RPMI7951 (cell line): ENCODE measurements around the gene IQSEC1. TPM values are rescaled to one million over a fixed set of nuclear protein-coding genes. Genes with fewer than 3 reads are reported as not detected.

Source experiments
- DNase-seq: peaks from one replicate; pipeline ENCODE4 v3.0.0-alpha.2; 2012; ENCODE audit warnings: low read depth
- total RNA-seq: library from RNA; depleted of rRNA; stranded (reverse); fragments of >200 nt; shearing (Covaris generic); gene quantifications from 2 replicates; pipeline ENCODE4 v1.2.3, GENCODE V29; 2014

Gene IQSEC1
- total RNA-seq, 1 experiment from 2014 or later: 8.1 TPM

- no peak for DNase-seq
Observed at GRCh38 chr3:13068269-13069010, 4.8 kb downstream of the IQSEC1 start.

GRCh38 chr3:13067778-13068177 is 5.5 kb downstream of the IQSEC1 start:
- DNase-seq: no peak

DNA sequence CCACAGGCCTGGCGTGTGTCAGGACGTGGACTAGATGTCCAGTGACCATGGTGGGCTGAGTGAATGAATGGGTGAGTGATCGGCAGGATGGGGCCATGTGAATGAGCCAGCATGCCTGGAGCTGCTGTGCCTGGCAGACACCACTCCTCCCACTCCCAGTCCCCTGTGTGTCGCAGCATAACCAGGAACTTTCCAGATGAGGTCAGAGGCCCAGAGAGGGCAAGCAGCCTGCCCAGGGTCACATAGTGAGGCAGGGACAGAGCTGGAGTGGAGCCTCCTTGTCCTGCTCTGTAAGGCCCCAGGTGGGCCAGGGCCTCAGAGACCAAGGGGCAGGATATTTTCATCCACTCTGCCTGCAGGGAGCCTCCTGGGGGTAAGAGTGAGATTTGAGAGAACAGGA is 6.4 kb downstream of the IQSEC1 start:
- DNase-seq: no peak

- DNase-seq: no peak
Observed at GRCh38 chr3:13066236-13066635, 7.0 kb downstream of the IQSEC1 start.

DNA sequence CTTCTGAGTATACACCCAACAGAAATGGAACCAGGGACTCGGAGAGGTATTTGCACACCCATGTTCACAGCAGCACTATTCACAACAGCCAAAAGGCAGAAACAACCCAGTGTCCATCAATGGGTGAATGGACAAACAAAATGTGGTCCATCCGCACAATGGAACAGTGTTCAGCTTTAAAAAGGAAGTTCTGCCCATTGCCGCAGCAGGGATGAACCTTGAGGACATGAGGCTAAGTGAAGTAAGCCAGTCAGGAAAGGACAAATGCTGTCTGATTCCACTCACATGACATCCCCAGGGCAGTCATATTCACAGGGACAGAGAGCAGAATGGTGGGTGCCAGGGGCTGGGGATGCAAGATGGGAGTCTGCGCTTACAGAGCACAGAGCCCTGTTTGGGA is 7.5 kb downstream of the IQSEC1 start:
- DNase-seq: peak; percentile 16

DNA sequence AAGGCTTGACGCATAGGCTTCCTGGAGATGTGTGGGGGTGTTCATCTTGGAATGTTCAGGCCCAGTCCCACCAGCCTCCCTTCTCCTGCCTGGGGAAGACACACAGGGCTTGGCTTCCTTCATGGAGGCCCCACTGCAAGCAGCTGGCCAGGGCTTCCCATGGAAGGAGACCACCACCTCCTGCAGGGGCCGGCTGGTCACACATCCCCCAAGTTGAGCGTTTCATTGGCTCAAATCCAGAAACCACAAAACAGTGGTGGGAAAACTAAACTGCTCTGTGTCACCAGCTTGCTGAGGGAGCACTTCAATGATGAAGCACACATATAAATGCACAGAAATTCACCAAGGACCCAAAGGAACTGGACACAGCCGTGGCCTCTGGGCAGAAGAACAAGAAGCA is 8.3 kb downstream of the IQSEC1 start:
- DNase-seq: peak; percentile 22

GRCh38 chr3:13064159-13064868 is 8.9 kb downstream of the IQSEC1 start:
- DNase-seq: peak; percentile 13

DNA sequence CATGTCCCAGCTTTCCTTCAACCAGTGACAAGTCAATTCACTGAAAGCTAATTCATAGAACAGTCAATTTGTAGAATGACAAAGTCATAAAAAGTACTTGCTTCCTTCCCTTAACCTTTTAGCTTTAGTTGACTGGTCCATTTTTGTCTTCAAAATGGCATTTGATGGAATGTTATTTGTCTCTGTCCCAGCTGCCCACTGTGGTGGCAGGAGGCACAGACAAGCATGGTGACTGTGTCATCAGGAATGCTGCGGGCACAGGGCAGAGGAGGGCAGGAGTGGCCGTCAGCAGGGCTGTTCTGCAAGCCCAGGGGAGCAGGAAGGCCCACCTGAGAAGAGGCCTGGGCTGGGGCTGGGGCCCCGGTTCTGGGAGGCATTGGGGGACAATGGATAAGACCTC is 10.0 kb downstream of the IQSEC1 start:
- DNase-seq: peak; percentile 39

GRCh38 chr3:13062647-13063046 is 10.6 kb downstream of the IQSEC1 start:
- peak; percentile 28 for DNase-seq

DNA sequence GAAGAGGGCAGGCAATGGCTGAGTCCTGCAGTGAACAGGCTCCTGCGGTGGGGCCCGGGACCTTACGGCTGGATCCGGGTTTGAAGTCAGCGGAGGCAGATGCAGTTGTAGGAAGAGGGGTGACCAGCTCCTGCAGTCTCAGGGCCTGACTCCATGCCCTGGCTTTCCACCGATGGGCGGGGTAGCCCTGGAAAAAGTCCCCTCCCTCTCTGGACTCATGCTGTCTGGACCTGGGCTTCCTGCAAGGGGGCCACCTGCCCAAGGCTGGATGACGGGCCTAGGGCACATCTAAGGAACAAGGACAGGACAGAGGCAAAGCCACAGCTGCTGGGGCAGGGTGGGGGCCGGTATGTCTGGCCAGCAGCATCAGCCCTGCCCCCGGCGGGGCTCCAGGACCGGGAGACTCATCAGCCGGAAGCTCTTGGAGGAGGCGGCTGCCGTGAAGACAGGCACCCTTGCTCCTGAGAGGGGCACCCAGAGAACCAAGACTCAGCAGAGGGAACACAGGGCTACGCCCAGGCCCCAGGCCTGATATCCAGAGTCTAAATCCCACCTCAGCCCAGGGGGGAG is 12.8 kb downstream of the IQSEC1 start:
- DNase-seq: no peak

DNA sequence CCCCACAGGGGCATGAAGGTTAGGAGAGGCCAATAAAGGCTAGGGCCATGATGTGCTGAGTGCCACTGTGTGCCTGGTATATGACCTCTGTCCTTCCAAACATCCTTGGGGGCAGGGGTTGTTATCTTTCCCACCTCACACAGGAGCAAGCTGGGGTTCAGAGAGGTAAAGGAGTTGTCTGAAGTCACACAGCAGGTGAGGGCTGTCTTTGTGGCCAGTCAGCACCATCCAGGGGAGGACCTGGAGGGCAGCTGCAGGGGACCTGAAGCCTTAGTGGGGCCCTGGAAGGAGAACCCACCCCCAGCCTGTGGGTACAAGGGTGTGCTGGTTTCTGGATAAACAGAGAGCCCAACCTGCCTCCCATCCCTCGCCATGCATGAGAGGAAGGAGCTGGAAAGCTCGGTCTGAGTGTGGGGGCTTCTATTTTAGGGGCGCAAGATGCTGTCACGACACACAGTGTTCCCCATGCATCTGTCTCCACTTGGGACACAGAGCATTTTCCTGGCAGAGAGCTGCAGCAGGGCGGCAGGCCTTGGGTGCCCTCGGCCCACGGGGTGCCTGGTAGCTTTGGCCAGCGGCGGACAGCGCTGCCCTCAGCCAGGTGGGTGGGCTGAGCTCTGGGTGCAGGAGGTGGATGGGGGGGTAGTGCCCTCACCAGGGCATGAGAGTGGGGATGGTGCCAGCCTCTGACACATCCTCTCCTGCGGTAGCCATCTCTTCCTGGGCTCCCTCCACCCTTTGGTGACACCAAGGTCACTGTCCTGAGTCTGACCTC is 14.7 kb downstream of the IQSEC1 start:
- no peak for DNase-seq

DNA sequence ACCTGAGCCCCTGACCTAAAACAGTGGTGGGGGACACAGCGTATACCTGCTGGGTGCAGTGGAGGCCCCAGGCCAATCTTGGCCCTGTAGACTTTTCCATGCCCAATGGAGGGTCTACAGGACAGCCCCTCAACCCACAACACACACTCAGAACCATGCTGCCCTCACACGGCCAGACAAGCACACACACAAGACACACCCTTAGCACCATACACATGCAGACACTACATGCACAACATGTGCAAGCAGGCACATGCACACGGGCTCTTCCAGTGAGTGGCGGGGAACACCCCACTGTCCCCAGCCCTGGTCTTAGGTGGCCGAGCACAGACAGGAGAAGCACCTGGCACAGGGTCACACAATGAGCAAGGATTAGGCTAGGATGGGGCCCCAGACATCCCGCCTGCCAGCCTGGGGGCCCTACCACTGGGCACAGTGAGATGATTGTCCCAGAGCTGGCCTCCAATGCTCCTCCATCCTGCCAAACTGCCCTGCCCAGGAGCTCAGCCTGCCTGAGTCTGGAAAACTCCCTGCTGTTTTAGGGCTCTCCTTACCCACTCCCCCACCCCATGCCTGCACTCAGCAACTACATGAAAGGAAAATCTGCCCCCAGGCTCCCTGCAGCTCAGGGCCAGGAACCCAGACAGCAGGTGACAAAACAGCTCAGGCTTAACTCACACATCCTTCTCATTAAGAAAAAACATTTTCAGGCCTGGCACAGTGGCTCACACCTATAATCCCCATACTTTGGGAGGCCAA is 15.8 kb downstream of the IQSEC1 start:
- DNase-seq: no peak

- no peak for DNase-seq
Observed at GRCh38 chr3:13055634-13056033, 17.6 kb downstream of the IQSEC1 start.

- DNase-seq: no peak
Observed at GRCh38 chr3:13054341-13055285, 18.6 kb downstream of the IQSEC1 start.

GRCh38 chr3:13053893-13054292 is 19.3 kb downstream of the IQSEC1 start:
- no peak for DNase-seq

- no peak for DNase-seq
Observed at GRCh38 chr3:13053420-13053819, 19.8 kb downstream of the IQSEC1 start.

DNA sequence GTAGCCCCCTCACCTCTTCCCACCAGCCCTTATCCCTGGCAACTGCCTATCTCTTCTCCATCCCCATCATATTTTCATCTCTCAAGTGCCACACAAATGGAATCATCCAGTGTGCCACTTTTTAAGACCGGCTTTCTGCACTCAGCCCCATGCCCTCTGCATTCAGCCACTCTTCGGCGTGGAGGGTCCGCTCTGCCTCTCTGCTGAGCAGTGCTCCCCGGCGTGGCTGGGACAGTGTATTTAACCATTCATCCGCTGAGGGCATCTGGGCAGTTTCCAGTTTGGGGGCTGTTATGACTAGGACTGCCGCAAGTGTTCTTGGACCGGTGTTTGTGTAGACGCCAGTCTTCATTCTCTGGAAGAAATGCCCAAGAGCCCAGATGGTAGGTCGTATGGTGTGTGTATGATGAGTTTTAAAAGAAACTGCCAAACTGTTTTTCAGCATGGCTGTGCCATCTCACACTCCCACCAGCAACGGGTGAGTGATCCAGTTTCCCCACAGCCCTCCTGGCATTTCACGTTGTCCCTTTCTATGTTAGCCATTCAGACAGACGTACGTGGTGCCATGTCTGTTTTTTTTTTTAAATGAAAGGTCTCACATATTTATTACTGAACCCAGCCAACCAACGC is 20.9 kb downstream of the IQSEC1 start:
- no peak for DNase-seq

DNA sequence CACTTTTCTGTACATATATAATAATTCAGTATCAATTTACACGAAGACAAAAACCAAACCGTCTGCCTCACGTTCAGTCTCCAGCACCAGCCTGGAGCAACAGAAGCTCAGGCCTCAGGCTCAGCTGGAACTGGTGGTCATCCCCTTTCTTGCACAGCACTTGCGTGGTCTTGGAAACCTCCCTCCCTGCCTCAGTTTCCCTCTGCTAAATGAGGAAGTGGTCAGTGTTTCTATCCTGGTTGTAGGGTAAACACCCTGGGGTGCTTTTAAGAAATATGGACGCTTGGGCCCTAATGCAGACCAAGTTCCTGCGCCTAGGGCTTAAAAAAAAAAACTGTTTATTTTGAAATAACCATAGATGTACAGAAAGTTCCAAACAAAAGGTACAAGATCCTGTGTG is 21.6 kb downstream of the IQSEC1 start:
- DNase-seq: no peak

- DNase-seq: no peak
Observed at GRCh38 chr3:13051066-13051465, 22.2 kb downstream of the IQSEC1 start.

DNA sequence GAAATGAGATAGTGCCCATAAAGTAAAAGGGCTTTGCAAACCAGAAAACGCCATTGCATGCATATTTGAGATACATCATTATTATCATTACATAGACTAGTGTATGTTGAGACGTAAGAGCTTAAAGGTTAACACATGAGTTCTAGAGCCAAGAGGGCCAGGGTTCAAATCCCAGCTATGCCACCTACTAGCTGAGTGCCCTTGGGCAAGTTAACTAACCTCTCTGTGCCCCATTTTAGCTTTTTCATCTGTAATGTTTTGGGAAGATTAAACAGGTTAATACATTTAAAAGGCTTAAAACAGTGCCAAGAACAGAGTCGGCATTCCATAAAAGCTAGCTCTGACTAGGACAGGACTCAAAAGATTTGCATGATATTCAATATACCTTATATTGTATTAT is 22.8 kb downstream of the IQSEC1 start:
- DNase-seq: no peak
